HEK293T (cell line): Measurements from ENCODE around the gene OTUB2.

ENCODE experiments used
- CTCF ChIA-PET: fragments of 350-600 bp; formaldehyde crosslinking; extraction: SDS; loops from one replicate; lab custom pipeline; 2021; ENCODE audit warnings: antibody characterized with exemption, inconsistent platforms; lab: Yijun Ruan, JAX
- POLR2A ChIA-PET: fragments of 350-600 bp; formaldehyde crosslinking; extraction: SDS; loops from one replicate; lab custom pipeline; 2020; ENCODE audit warnings: antibody characterized with exemption, inconsistent platforms; lab: Yijun Ruan, JAX
- DNase-seq: peaks from one replicate; pipeline ENCODE4 v3.0.0; 2012; ENCODE audit warnings: mixed read lengths; ENCODE audit errors: extremely low spot score
- ARNT ChIP-seq: fragments of 450-650 bp; IDR thresholded peaks from 2 replicates; pipeline ENCODE4 v1.6.1; 2017; ENCODE audit warnings: mild to moderate bottlenecking
- BHLHE40 ChIP-seq: fragments of 450-650 bp; IDR thresholded peaks from 2 replicates; pipeline ENCODE4 v1.6.1; 2016; ENCODE audit warnings: mild to moderate bottlenecking, moderate library complexity, borderline replicate concordance
- CTBP1 ChIP-seq: fragments of 450-650 bp; IDR thresholded peaks from 2 replicates; pipeline ENCODE4 v1.6.1; 2016; ENCODE audit warnings: borderline replicate concordance
- ELF4 ChIP-seq: fragments of 450-650 bp; IDR thresholded peaks from 2 replicates; pipeline ENCODE4 v1.6.1; 2017; ENCODE audit warnings: antibody characterized with exemption
- FOXA1 ChIP-seq: fragments of 450-650 bp; IDR thresholded peaks from 2 replicates; pipeline ENCODE4 v1.6.1; 2016; ENCODE audit warnings: mild to moderate bottlenecking
- FOXK2 ChIP-seq: fragments of 450-650 bp; IDR thresholded peaks from 2 replicates; pipeline ENCODE4 v1.6.1; 2016; ENCODE audit warnings: mild to moderate bottlenecking
- FOXM1 ChIP-seq: fragments of 450-650 bp; IDR thresholded peaks from 2 replicates; pipeline ENCODE4 v1.6.1; 2017; ENCODE audit warnings: mild to moderate bottlenecking, borderline replicate concordance
- HDGF ChIP-seq: fragments of 450-650 bp; IDR thresholded peaks from 2 replicates; pipeline ENCODE4 v1.6.1; 2017; ENCODE audit warnings: antibody characterized with exemption, borderline replicate concordance
- L3MBTL2 ChIP-seq: fragments of 450-650 bp; conservative IDR thresholded peaks from 2 replicates; pipeline ENCODE4 v1.6.1; 2016; ENCODE audit warnings: mild to moderate bottlenecking
- LEF1 ChIP-seq: fragments of 450-650 bp; IDR thresholded peaks from 2 replicates; pipeline ENCODE4 v1.6.1; 2017; ENCODE audit warnings: mild to moderate bottlenecking, borderline replicate concordance
- NFRKB ChIP-seq: fragments of 450-650 bp; IDR thresholded peaks from 2 replicates; pipeline ENCODE4 v1.6.1; 2016; ENCODE audit warnings: mild to moderate bottlenecking, moderate library complexity
- PKNOX1 ChIP-seq: fragments of 450-650 bp; IDR thresholded peaks from 2 replicates; pipeline ENCODE4 v1.6.1; 2016
- SP1 ChIP-seq: fragments of 450-650 bp; IDR thresholded peaks from 2 replicates; pipeline ENCODE4 v1.6.1; 2017
- SUZ12 ChIP-seq: fragments of 450-650 bp; IDR thresholded peaks from 2 replicates; pipeline ENCODE4 v1.6.1; 2016; ENCODE audit warnings: mild to moderate bottlenecking
- TARDBP ChIP-seq: fragments of 450-650 bp; IDR thresholded peaks from 2 replicates; pipeline ENCODE4 v1.6.1; 2016
- ZNF384 ChIP-seq: fragments of 450-650 bp; IDR thresholded peaks from 2 replicates; pipeline ENCODE4 v1.6.1; 2016

OTUB2 gene

GRCh38 chr14:94043111-94043755 is 17.1 kb downstream of the OTUB2 start:
- ChIA-PET CTCF (no interaction called here), POLR2A (no interaction called here)
- TF ChIP-seq ELF4 = no peak
- TF ChIP-seq FOXM1 = no peak
- no peak for TF ChIP-seq SP1
- TF ChIP-seq HDGF = no peak
- no peak for TF ChIP-seq PKNOX1
- TF ChIP-seq ARNT = no peak
- TF ChIP-seq ZNF384 = no peak
- TF ChIP-seq TARDBP = no peak
- TF ChIP-seq LEF1 = no peak
- TF ChIP-seq NFRKB = no peak
- no peak for TF ChIP-seq SUZ12
- TF ChIP-seq FOXA1 = no peak
- TF ChIP-seq L3MBTL2 = no peak
- TF ChIP-seq FOXK2 = no peak
- TF ChIP-seq CTBP1 = no peak
- TF ChIP-seq BHLHE40 = no peak
- no peak for DNase-seq

GRCh38 chr14:94043756-94044475 is 17.8 kb downstream of the OTUB2 start:
- POLR2A ChIA-PET = no interaction called here
- no peak for DNase-seq
- TF ChIP-seq LEF1 (no peak), SP1 (no peak), HDGF (no peak), FOXK2 (no peak), ARNT (no peak)
- CTCF ChIA-PET = no interaction called here

GRCh38 chr14:94044476-94045091 is 18.4 kb downstream of the OTUB2 start:
- TF ChIP-seq FOXM1 = no peak
- no peak for TF ChIP-seq LEF1
- no peak for TF ChIP-seq HDGF
- no peak for TF ChIP-seq SUZ12
- no peak for TF ChIP-seq NFRKB
- TF ChIP-seq ZNF384 = no peak
- TF ChIP-seq CTBP1 = no peak
- TF ChIP-seq PKNOX1 = no peak
- no peak for TF ChIP-seq ELF4
- no peak for TF ChIP-seq TARDBP
- TF ChIP-seq BHLHE40 = no peak
- TF ChIP-seq L3MBTL2 = no peak
- no peak for TF ChIP-seq FOXK2
- no peak for TF ChIP-seq FOXA1
- TF ChIP-seq ARNT = no peak
- TF ChIP-seq SP1 = no peak
- ChIA-PET CTCF (interaction anchor here (0.7 kb wide), 1 partner anchor 136 kb away, joined by 3 read pairs; no protein-coding TSS in a partner anchor), POLR2A (no interaction called here)
- no peak for DNase-seq

GRCh38 chr14:94045101-94045500 is 19.0 kb downstream of the OTUB2 start:
- TF ChIP-seq SUZ12 (no peak), HDGF (no peak), PKNOX1 (no peak)
- CTCF ChIA-PET = interaction anchor here (0.7 kb wide), 1 partner anchor 135 kb away, joined by 3 read pairs; no protein-coding TSS in a partner anchor
- POLR2A ChIA-PET = no interaction called here
- no peak for DNase-seq

- no peak for DNase-seq
- ChIA-PET POLR2A (interaction anchor here (0.6 kb wide), 1 partner anchor 13 kb away, joined by 3 read pairs; no protein-coding TSS in a partner anchor), CTCF (no interaction called here)
- no peak for TF ChIP-seq NFRKB
- no peak for TF ChIP-seq FOXM1
- no peak for TF ChIP-seq ZNF384
- TF ChIP-seq SUZ12 = no peak
- TF ChIP-seq BHLHE40 = no peak
- TF ChIP-seq CTBP1 = no peak
- TF ChIP-seq SP1 = no peak
- no peak for TF ChIP-seq TARDBP
- TF ChIP-seq LEF1 = no peak
- no peak for TF ChIP-seq FOXK2
- no peak for TF ChIP-seq ELF4
Observed at GRCh38 chr14:94045563-94046345, 19.6 kb downstream of the OTUB2 start.
